Mammary epithelial cell (primary cell): ENCODE results near the gene ARRDC1.

Experiments used
- EZH2 ChIP-seq: IDR thresholded peaks from 2 replicates; pipeline ENCODE4 v1.6.1; 2012; ENCODE audit warnings: low read length, inconsistent platforms, borderline replicate concordance
- TF ChIP-seq, protein P1 (sequence below), 2 donors: IDR thresholded peaks in 1 of 2; conservative IDR thresholded peaks in 1 of 2; 2 replicates each; pipeline ENCODE4 v1.5.1; 2011 to 2012; ENCODE audit warnings: inconsistent platforms in 2 of 2, low read length in 2 of 2, mild to moderate bottlenecking in 2 of 2, control low read depth in 1 of 2, low read depth in 1 of 2; ENCODE audit not compliant: insufficient read depth in 1 of 2; ENCODE audit errors: extremely low read depth in 1 of 2

DNA sequence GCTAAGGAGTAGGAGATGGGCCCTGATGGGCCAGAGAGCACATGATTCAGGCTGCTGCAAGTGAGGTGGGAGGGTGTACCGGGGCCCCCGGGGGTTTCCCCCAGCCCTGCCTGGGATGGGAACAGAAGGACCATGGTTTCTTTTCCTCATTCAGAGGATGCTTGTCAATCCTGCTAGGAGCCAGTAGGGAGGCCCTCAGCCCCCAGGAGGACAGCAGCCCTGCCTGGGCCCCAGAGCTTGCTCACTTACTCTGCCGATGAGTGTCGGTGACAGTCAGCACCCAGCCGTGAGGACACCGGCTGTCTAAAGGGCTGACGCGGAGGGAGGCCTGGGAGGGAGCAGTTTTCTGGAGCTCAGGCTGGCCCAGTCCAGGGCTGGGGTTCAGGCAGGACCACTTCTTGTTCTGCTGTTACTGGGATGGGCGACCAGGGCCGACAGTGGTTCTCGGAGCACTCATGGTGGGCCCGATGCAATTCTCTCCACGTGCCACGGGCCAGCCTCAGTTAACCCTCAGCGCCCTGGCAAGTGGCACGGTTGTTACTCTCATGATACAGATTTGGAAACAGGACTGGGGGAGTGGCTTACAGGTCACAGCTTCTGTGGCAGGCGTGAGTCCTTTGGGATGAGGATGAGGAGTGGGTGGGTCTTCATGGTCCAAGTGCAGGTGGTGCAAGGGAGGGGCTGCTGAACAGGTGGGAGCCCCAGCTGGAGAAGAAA is 1.8 kb downstream of the ARRDC1 start:
- TF ChIP-seq, protein P1, sequence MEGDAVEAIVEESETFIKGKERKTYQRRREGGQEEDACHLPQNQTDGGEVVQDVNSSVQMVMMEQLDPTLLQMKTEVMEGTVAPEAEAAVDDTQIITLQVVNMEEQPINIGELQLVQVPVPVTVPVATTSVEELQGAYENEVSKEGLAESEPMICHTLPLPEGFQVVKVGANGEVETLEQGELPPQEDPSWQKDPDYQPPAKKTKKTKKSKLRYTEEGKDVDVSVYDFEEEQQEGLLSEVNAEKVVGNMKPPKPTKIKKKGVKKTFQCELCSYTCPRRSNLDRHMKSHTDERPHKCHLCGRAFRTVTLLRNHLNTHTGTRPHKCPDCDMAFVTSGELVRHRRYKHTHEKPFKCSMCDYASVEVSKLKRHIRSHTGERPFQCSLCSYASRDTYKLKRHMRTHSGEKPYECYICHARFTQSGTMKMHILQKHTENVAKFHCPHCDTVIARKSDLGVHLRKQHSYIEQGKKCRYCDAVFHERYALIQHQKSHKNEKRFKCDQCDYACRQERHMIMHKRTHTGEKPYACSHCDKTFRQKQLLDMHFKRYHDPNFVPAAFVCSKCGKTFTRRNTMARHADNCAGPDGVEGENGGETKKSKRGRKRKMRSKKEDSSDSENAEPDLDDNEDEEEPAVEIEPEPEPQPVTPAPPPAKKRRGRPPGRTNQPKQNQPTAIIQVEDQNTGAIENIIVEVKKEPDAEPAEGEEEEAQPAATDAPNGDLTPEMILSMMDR (conservative IDR thresholded peaks at IDR 0.05 in 1 of 2, IDR thresholded peaks at IDR 0.05 in 1 of 2; ENCODE audit: extremely low read depth in 1 of 2, insufficient read depth in 1 of 2, low read depth in 1 of 2, low read length in 2 of 2): no peak
- TF ChIP-seq EZH2: no peak
